Fibroblast of villous mesenchyme (primary cell): ENCODE results near the gene SMG6. TPM values are rescaled to one million over a fixed set of nuclear protein-coding genes. Genes with fewer than 3 reads are reported as not detected.
"Not testable (repeated sequence)": the region's sequence is repeated elsewhere in the genome, so short reads cannot be mapped to it uniquely, and the experiment has no call there.

Experiments used
- DNase-seq: peaks from one replicate; pipeline ENCODE4 v3.0.0-alpha.2; 2010; ENCODE audit warnings: low read depth
- H3K4me3 ChIP-seq: 2 replicates; pipeline ENCODE4 v1.5.1; 2011; ENCODE audit warnings: low read depth, mild to moderate bottlenecking, low read length
- total RNA-seq: library from RNA; depleted of rRNA; stranded (reverse); fragments of >200 nt; gene quantifications from 2 replicates; pipeline ENCODE4 v1.2.3, GENCODE V29; 2012
- TF ChIP-seq, protein P1 (sequence below): IDR thresholded peaks from 2 replicates; pipeline ENCODE4 v1.5.1; 2012; ENCODE audit warnings: low read depth, mild to moderate bottlenecking, low read length; ENCODE audit not compliant: insufficient read depth

Gene SMG6
- total RNA-seq, 1 donor, result 50.5 TPM

DNA sequence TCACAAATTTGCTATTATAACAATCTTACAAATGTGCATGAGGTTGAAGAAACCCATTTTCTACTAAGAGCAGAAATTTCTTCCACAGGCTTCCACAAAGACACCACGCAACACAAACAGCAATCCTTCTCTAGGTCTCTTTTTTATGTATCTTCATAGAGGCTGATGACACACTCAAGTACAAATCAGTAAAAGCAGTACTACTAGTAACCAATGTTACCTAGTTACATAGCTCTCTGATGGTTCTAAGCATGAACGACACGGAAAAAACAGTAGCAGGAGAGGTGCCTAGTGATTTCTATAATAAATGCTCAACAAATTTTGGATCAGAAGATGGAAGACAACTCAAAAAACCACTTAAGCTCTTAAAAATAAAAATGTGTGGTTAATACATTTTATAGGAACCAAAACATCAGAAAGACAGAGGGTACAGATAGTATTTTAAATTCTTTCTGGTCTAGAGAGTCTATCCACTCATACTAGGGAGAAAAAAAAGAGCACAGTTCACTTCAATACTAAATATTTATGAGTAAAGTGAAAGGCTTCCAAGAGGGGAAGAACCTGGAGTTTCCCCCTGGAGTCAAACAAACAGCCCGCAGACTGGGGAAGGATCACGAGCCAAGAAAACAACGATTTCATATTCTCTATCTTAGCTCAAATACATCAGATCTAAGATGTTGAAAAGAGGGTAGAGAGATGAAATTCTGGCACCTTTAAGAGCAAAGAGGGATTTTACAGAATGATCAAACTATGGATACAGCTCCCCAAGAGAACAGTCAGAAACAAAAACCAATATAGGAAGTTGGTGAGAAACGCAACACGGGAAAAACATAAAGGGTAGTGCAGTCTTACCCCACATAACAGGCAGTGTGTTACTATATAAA lies 40.2 kb downstream of the SMG6 start:
- DNase-seq, result peak; percentile 36
- no peak overlapping the region for H3K4me3 ChIP-seq
- TF ChIP-seq, protein P1, sequence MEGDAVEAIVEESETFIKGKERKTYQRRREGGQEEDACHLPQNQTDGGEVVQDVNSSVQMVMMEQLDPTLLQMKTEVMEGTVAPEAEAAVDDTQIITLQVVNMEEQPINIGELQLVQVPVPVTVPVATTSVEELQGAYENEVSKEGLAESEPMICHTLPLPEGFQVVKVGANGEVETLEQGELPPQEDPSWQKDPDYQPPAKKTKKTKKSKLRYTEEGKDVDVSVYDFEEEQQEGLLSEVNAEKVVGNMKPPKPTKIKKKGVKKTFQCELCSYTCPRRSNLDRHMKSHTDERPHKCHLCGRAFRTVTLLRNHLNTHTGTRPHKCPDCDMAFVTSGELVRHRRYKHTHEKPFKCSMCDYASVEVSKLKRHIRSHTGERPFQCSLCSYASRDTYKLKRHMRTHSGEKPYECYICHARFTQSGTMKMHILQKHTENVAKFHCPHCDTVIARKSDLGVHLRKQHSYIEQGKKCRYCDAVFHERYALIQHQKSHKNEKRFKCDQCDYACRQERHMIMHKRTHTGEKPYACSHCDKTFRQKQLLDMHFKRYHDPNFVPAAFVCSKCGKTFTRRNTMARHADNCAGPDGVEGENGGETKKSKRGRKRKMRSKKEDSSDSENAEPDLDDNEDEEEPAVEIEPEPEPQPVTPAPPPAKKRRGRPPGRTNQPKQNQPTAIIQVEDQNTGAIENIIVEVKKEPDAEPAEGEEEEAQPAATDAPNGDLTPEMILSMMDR, result no peak

DNA sequence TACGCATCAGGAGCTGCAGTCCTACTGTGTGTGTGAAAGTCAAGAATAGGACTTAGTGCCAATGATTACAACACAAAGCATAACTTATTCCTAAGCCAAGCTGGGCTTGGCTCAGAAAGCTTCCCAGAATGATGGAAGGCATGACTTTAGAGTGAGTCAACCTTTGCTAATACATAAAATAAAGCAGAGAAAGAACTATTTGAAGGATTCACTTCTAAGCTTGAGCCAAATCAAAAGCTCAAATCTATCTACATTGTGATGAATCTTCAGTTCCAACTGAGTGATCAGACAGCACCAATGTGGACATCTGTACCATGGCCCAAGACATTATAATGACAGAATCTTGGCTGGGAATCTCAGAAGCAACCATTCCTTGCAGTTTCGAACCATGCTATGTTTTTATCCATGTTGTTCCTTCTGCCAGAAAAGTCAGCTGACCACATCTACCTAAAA lies 41.4 kb downstream of the SMG6 start:
- no peak overlapping the region for H3K4me3 ChIP-seq
- TF ChIP-seq, protein P1, result no peak
- peak; percentile 75 for DNase-seq

DNA sequence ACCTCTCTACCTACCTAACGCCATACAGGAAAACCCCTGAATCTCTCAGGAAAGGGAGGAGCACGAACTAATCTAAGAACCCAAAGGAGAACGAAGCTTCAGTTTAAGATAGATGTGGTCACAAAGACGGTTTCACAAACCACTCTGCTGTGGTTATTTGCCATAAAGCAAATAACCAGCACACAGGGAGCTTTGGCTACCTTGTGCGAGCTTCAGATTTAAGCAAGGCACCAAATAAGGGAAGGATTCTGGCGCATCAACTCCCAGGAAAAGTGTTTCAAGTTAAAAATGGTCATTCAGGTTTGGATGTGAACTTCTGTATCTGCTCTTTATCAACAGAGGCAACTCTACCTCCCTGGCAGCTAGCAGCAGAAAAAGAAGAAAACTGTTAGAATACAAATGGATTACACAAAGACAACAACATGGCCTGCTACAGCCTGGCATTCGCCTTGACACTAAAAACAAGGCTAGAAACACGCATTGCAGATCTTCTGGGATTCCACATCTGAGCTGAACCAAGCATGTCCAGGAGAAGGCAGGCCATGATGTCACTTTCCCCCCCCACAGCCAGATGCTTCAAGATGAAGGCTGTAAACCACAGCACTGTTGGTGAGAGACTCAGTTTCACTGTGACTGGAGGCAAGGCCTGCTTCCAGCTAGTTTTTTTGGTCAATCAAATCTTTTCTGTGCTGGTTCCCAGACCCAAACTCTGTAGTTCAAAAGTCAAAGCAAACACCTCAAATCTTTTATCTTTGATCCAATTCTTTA lies 43.6 kb downstream of the SMG6 start:
- TF ChIP-seq, protein P1, result no peak
- peak; percentile 76 for DNase-seq
- no peak overlapping the region for H3K4me3 ChIP-seq

DNA sequence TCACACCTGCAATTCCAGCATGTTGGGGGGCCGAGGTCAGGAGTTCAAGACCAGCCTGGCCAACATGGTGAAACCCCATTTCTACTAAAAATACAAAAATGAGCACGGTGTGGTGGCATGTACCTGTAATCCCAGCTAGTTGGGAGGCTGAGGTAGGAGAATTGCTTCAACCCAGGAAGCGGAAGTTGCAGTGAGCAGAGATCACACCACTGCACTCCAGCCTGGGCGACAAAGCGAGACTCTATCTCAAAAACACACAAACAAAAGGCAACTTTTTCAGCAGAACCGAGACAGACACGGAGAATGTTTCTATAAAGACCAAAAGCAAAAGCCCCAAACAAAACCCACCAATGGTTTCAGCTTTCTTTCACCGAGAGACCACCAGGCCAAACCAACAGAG lies 44.8 kb downstream of the SMG6 start:
- not testable (repeated sequence) for H3K4me3 ChIP-seq, DNase-seq

DNA sequence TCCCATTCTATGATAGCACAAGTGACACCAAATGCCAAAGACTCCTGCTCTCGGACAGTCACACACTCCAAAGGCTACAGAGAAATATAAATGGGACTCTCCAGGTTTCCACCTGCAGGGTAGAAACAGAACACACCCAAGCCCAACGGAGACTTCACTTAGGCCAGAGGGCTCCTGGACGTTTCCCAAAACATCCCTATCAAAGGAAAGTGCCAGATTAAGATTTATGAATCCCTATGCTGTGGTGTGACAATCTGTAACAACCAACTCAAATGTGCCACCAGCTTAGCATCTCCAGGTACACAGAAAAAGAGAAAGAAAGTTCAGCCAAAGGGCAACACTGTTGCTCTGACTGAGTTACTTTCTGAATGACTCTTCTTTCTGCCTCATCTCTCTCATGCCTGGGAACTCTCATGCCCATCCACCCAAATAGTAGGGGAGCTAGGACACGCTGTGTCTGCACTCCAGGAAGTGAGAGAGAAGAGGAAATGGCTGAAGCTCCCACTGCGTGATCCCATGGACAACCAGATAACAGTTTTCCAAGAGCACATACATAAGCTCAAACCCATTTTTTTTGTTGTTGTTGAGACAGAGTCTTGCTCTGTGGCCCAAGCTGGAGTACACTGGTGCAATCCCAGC lies 49.7 kb downstream of the SMG6 start:
- DNase-seq, result no peak
- TF ChIP-seq, protein P1, result no peak
- H3K4me3 ChIP-seq, result no peak overlapping the region

DNA sequence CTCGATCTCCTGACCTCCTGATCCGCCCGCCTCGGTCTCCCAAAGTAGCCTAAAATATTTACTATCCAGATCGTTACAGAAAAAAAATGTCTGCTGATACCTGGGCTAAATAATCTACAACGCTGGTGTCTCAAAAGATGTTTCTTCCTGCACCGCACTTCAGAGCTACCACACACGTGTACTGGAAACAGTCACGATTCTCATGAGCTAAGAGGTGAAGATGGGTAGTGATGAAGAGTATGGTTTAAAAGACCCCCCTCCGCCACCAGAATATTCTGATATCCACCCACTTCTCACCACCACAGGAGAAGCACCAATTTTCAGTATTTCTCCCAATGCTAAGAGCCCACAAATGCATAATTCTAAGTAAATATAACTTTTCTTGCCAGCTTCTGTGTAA lies 50.2 kb downstream of the SMG6 start:
- DNase-seq, result no peak
- H3K4me3 ChIP-seq, result no peak overlapping the region
- TF ChIP-seq, protein P1, result no peak

DNA sequence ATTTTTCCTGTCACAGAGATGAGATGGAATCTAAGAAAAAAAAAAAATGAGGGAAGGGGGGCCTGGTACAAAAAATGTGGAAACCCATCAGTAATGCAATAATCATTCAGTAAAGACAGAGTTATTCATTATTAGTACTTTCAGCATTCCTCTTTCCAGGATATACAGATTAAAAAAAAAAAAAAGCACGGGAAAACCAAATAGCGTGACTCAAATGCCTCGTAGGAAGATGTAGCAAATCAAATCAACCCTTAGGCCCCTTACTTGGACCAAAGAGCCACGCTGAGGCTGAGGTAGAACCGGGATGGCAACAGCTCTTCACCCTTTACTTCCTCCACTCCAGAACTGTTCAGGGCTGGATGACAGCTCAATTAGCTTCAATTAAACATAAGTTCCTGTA lies 52.5 kb downstream of the SMG6 start:
- TF ChIP-seq, protein P1, result no peak
- DNase-seq, result no peak

More for the DNA sequence above, 52.5 kb downstream of the SMG6 start:
- no peak overlapping the region for H3K4me3 ChIP-seq
